HG02981 (cell line): ENCODE data around the gene MLX.

Experiments
- ATAC-seq: cut with Tn5 transposase; IDR thresholded peaks from one replicate; pipeline ENCODE4 v1.9.1; 2021; ENCODE audit warnings: mild to moderate bottlenecking, moderate library complexity; ENCODE audit not compliant: unreplicated experiment

MLX gene, protein sequence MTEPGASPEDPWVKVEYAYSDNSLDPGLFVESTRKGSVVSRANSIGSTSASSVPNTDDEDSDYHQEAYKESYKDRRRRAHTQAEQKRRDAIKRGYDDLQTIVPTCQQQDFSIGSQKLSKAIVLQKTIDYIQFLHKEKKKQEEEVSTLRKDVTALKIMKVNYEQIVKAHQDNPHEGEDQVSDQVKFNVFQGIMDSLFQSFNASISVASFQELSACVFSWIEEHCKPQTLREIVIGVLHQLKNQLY

DNA sequence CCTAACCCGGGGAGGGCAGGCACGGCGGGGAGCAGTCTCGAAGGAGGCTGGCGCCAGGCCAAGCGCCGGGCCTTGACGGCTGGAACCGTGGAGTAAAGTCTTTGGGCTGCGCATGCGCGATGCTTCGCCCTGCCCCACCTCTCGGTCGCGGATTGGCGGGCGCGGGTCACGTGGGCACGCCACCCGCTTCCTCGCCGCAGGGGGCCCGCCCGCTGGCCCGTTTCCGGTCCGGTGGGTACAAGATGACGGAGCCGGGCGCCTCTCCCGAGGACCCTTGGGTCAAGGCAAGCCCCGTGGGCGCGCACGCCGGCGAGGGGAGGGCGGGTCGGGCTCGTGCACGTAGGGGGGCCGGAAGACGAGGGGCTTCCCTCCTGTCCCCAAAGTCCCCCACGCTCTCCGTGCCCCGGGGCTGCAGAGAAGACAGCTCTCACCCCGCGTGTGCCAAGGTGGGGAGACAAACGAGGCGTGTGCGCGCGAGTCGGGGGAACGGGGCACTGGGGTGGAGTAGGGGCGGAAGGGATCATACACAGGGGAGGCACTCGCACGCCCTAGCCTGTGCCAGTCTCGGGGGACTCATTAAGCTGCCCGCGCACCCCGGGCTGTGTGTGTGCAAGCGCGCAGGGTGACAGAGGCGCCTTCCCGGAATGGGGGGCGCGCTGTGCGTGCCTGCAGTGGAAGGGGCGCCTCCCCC, at the start of gene MLX:
Gene MLX (plus strand): TSS at position 218 of the 691 bp plus-strand sequence. CDS start 25 bp downstream, at position 243.
- ATAC-seq, result peak; percentile 58

DNA sequence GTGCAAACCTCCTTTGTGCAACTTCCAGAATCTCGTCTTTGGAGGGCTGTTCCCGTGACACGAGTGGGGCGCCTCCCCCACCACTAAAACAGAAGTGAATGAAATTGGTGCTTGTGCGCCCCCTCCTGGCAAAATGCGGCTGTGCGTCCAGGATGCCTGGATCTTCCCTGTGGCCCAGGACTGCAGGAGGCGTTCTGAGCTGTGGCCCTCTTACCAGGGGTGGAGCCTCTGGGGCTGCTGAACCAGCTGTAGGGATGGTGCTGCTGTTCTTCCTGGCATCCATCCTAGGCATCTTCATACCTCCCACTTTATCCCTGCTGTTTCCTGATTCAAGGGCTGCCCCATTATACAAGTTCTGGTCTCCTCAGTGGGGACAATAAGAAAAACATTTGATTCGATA, 49.4 kb upstream of the MLX start:
- ATAC-seq, result no peak

GRCh38 chr17:42518046-42518754, 48.7 kb upstream of the MLX start:
- ATAC-seq, result no peak

GRCh38 chr17:42518755-42519545, 48.0 kb upstream of the MLX start:
- ATAC-seq, result no peak

DNA sequence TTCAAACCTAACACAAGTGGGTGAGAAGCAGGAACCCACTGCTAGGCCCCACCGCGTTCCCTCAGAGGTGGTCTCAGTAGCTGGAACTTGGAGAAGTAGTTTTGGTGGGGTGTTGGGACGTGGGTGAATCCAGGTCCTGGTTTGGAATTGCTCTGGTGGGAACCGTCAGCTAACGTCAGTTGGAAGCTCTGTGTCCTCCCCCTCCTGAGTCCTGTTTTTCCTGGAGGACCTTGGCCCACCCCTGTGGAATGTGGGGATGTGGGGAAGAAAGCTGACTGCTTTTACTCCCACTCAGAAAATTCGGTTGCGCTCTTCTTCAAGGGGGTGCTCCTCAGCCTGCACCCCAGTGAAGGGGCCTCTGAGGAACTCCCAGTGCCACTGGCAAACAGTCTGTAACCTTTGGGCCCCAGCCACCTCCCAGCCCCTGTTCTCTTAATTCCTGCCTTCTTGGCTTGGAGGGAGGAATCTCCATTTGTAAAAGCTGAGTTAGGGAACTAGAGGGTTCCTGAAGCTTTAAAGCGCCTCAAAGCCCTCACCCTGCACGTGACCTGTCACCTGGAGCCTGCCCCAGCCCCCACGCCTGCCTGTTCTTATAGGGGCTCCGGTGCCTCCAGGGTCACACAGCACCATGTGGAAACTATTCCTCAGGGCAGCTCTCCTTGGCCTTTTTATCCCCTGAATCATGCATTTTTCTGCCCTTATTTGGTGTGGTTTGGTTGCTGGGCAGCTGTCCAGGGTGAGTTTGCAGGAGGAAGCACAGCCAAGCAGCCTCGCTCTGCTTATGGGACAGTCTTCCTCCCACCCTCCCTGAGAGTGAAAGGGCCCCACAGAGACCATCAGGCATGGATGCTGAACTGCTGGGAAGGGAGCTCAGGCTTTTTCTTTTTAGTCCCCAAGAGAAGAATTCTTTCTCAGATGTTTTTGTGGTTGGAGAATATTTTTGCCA, 47.1 kb upstream of the MLX start:
- no peak for ATAC-seq

GRCh38 chr17:42520540-42520951, 46.4 kb upstream of the MLX start:
- no peak for ATAC-seq

GRCh38 chr17:42521036-42521435, 45.9 kb upstream of the MLX start:
- ATAC-seq, result no peak

GRCh38 chr17:42521666-42522262, 45.1 kb upstream of the MLX start:
- no peak for ATAC-seq

- ATAC-seq, result no peak
Measured at GRCh38 chr17:42522263-42522790, 44.6 kb upstream of the MLX start.

DNA sequence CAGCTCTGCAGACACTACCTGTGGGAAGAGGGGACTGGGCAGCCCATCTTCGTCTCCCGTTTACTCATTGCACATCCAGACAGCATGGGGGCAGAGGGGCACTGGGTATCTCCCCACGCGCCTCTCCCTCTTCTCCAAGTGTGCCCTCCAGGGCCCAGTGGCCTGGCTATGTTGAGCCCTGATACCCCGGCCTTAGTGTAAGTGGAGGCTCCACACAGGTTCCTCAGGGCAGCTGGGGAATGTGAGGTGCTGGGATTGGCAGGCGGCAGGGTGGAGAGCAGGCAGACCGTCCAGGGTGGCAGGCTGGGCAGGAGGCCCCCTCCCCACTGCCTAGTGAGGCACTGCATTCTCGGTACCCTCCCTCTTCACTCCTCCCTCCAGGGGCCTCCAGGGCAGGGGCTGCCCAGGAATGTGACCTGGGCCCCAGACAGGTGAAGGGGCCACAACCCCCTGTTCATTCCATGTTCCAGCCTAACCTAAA, 44.1 kb upstream of the MLX start:
- ATAC-seq, result no peak

DNA sequence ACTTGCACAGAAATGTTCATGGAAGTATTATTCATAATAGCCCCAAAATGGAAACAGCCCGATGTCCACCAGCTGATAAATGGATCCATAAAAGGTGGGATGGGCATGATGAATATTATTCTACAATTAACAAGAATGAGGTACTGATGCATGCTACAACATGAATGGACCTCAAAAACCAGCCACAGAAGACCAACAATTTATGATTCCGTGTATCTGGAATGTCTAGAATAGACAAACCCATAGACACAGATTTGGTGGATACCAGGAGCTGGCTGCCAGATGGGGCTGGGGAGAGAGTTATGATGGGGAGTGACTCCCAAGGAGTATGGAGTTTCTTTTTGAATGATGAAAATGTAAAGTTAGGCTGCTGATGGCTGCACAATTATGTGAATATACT, 41.7 kb upstream of the MLX start:
- no peak for ATAC-seq

GRCh38 chr17:42526031-42526444, 40.9 kb upstream of the MLX start:
- no peak for ATAC-seq

DNA sequence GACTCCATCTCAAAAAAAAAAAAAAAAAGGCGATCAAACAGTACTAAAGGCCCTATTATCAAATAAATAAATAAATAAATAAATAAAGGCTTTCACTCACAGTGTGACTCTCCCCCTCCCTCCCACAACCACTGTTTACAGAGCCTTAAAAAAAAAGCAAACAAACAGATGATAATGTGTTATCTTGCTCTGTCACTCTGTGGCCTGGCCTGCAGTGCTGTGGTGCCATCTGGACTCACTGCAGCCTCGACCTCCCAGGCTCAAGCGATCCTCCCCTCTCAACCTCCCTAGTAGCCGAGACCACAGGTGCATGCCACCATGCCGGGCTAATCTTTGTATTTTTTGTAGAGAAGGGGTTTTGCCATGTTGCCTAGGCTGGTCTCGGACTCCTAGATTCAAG, 39.0 kb upstream of the MLX start:
- ATAC-seq, result no peak

GRCh38 chr17:42529061-42529460, 37.8 kb upstream of the MLX start:
- ATAC-seq, result no peak

GRCh38 chr17:42530952-42531454, 35.9 kb upstream of the MLX start:
- no peak for ATAC-seq

DNA sequence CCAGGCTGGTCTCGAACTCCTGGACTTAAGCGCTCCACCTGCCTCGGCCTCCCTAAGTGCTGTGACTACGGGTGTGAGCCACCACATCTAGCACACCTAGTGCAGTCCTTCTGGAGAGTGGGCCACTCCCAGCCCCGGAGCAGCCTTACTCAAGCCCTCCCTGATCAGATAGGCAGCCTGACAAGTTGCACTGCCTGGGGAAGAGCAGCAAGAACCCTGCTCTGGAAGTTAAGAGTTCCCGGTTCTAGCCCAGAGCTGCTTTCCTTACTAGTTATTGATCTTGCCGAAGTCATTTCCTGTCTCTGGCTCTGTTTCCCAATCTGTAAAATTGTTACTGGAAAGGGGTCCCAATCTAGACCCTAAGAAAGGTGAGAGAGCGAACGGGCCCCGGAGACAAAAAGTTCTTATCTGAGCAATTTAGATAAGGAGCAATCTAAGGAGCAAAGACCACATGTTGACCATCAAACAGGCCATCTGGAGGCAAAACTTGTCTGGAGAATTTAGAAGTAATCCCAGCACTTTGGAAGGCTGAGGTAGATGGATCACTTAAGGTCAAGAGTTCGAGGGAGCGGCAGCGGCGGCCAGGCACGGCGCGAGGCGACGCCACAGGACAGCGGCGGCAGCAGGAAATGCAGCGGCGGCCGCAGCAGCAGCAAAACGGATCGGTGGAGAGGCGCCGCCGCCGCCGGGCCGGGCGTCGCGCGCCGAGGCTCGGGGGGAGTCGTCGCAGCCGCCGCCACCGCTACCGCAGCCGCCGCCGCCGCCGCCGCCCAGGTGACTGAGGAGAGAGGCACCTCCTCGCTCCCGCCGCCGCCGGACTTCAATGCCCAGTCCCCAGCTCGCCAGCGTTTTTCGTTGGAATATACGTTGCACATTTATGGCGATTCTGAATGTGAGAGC, 35.2 kb upstream of the MLX start:
- no peak for ATAC-seq

DNA sequence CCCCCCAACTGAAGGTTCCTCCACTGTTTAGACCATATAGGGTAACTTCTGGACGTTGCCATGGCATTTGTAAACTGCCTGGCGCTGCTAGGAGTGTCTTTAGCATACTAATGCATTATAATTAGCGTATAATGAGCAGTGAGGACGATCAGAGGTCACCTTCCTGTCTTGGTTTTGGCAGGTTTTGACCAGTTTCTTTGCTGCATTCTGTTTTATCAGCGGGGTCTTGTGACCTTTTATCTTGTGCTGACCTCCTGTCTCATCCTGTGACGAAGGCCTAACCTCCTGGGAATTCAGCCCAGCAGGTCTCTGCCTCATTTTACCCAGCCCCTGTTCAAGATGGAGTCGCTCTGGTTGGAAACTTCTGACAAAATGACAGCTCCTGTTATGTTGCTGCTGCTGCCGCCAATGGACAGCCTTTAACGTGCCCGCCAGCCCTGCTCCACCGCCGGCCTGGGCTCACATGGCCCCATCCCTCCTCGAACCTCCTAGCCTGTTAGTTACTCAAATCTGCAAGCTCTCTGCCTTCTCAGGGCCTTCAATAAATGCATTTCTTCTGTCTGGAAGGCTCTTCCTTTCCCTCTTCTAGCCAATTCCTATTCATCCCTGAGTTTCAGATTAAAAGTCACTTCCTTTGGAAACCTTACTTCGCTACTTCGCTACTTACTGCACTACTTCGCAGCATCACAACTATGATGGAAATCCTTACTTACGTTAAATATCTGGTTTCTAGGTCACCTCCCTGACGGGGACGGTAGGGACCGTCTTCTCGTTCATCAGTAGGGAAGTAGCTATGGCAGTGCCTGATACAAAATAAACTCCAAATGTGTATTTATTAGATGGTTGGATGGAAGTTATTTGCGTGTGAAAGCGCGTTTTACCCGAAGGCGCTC, 31.5 kb upstream of the MLX start:
- ATAC-seq, result peak; percentile 6
